SJSA1 (cell line): ENCODE data around the gene RAPSN. TPM values are rescaled to one million over a fixed set of nuclear protein-coding genes. Genes with fewer than 3 reads are reported as not detected.

Experiments used
- DNase-seq, 2 experiments: peaks; one replicate each; pipeline ENCODE4 v3.0.0-alpha.2; 2015 to 2020; ENCODE audit warnings: low spot score in 2 of 2, low read depth in 1 of 2
- H3K27ac ChIP-seq: fragments of 250-450 bp; sonication (Bioruptor Pico); 2 replicates; pipeline ENCODE4 v1.5.1; 2020; ENCODE audit warnings: mild to moderate bottlenecking, moderate library complexity
- H3K27me3 ChIP-seq: fragments of 250-450 bp; sonication (Bioruptor Pico); replicated peaks from 2 replicates; pipeline ENCODE4 v1.5.1; 2020; ENCODE audit warnings: mild to moderate bottlenecking, moderate library complexity
- H3K36me3 ChIP-seq: fragments of 250-450 bp; sonication (Bioruptor Pico); 2 replicates; pipeline ENCODE4 v1.5.1; 2020; ENCODE audit warnings: mild to moderate bottlenecking
- H3K4me1 ChIP-seq: fragments of 250-450 bp; sonication (Bioruptor Pico); replicated peaks from 2 replicates; pipeline ENCODE4 v1.6.1; 2021; ENCODE audit warnings: mild to moderate bottlenecking
- H3K4me3 ChIP-seq: fragments of 250-450 bp; sonication (Bioruptor Pico); 2 replicates; pipeline ENCODE4 v1.5.1; 2020; ENCODE audit warnings: mild to moderate bottlenecking
- H3K9me3 ChIP-seq: fragments of 250-450 bp; sonication (Bioruptor Pico); replicated peaks from 2 replicates; pipeline ENCODE4 v1.5.1; 2020; ENCODE audit warnings: mild to moderate bottlenecking
- total RNA-seq: library from RNA; depleted of rRNA; stranded (reverse); fragments of >200 nt; shearing (Covaris generic); gene quantifications from 2 replicates; pipeline ENCODE4 v1.2.3, GENCODE V29; 2014; rRNA removed

Gene RAPSN
- total RNA-seq, 1 experiment from 2014 or later, result 0.34 TPM

GRCh38 chr11:47390422-47390760 lies 58.5 kb downstream of the RAPSN start:
- no peak overlapping the region for H3K27ac ChIP-seq
- no peaks in the 10 kb centered on the region for H3K27me3 ChIP-seq
- DNase-seq, result no peak
- no peaks in the 10 kb centered on the region for H3K36me3 ChIP-seq
- H3K4me1 ChIP-seq, result peaks cover 15% of the 10 kb centered on the region
- H3K4me3 ChIP-seq, result no peak overlapping the region
- no peaks in the 10 kb centered on the region for H3K9me3 ChIP-seq

DNA sequence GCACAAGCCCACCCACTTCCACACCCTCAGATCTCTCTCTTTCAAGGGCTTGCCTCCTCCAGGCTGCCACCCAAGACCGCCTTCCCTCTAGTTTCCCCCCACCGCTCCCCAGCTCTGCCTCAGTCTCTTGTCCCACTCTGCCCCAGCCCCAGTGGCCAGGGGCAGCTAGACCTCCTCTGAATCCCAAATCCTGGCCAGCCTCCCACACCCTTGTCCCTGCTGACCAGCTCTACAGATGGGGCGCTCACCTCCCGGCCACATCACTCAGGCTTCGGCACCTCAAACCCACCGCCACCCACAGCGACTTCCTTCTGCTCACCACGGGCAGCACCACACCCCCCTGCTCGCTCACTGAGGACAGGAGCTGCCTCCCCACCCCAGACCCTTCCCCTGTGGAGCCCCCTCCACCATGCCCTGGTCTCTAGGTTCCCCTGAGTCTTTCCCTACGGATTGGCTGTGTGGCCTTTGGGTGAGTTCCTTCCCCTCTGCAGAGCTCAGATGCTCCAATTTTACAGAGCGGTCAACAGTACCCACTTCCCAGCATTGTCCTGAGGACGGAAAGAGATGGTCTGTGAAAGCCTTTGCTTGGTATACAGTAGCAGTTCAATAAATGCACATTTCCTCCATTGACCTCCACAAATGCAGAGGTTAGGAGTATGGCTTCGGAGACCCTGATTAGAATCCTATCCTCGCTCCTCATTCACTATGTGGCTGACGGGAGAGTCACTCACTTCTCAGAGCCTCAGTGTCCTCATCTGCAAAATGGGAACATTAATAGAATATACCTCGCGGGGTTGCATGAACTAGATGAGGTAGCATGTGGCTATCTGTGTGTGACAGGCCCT lies 59.1 kb downstream of the RAPSN start:
- H3K4me1 ChIP-seq, result peaks cover 15% of the 10 kb centered on the region
- no peak for DNase-seq
- H3K27ac ChIP-seq, result no peak overlapping the region
- no peaks in the 10 kb centered on the region for H3K9me3 ChIP-seq
- H3K27me3 ChIP-seq, result no peaks in the 10 kb centered on the region
- H3K36me3 ChIP-seq, result no peaks in the 10 kb centered on the region
- no peak overlapping the region for H3K4me3 ChIP-seq

DNA sequence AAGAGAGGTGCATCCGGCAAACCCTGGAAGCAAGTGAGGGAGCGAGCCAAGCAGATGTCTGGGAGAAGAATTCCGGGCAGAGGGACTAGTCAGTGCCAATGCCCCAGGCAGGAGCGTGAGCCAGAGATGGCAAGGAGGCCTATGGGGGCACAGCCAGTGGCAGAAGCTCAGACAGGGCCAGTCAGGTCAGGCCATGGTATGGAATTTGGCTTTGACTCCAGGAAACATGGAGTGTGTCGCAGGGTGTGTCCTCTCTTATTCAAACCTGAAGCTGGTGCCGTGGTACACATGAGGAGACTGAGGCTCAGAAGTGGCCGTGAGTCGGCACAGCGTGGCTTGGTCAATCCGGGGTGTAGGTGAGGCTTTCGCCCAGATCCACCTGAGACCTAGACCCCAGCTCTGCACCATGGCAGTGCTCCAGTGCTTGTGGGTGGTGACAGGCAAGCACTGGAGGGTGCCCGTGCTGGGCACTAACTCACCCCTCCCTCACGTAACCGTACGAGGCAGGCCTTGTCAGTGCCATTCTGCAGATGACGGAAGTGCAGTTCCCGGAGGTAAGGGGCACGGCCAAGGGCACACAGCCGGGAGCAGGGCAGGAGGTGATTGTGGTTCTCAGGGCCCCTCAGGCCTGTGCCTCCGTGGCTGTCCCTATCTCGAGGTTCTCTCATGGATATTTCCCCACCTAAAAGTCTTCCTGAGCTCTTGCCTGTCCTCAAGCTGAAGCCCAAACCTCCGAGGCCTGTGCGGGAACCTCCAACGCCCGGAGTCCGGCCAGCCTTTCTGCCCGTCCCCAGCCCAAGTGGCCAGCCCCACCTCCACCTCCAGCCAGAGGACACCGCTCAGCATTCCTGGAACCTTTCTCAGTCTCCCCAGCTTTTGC lies 60.0 kb downstream of the RAPSN start:
- Histone ChIP-seq H3K27me3 (no peaks in the 10 kb centered on the region), H3K27ac (no peak overlapping the region), H3K4me3 (no peak overlapping the region), H3K4me1 (peaks cover 15% of the 10 kb centered on the region), H3K36me3 (no peaks in the 10 kb centered on the region), H3K9me3 (no peaks in the 10 kb centered on the region)
- DNase-seq, result no peak

GRCh38 chr11:47387944-47388696 lies 60.8 kb downstream of the RAPSN start:
- Histone ChIP-seq H3K36me3 (no peaks in the 10 kb centered on the region), H3K4me3 (no peak overlapping the region), H3K27ac (no peak overlapping the region), H3K9me3 (no peaks in the 10 kb centered on the region), H3K27me3 (no peaks in the 10 kb centered on the region), H3K4me1 (peaks cover 10% of the 10 kb centered on the region)
- DNase-seq, result no peak

Other genes starting within 250 kb of the RAPSN start
- 41.3 and 63.5 TPM in 2 replicates for gene DDB2, start 234.2 kb downstream of the RAPSN start, total RNA-seq
- 29.8 and 34.4 TPM in 2 replicates for gene ACP2, start 200.3 kb downstream of the RAPSN start, total RNA-seq
- 11.1 and 11.8 TPM in 2 replicates for gene NR1H3, start 191.1 kb downstream of the RAPSN start, total RNA-seq
- gene MADD, start 179.0 kb downstream of the RAPSN start, total RNA-seq, result 15.7 and 20.9 TPM in 2 replicates
- not detected in 2 replicates for gene MYBPC3, start 96.4 kb downstream of the RAPSN start, total RNA-seq
- gene SPI1, start 70.6 kb downstream of the RAPSN start, total RNA-seq, result not detected in 2 replicates
- gene SLC39A13, start 40.5 kb downstream of the RAPSN start, total RNA-seq, result 42.0 and 76.0 TPM in 2 replicates
- 295 and 358 TPM in 2 replicates for gene PSMC3, start 22.7 kb downstream of the RAPSN start, total RNA-seq
- gene CELF1, start 104.0 kb upstream of the RAPSN start, total RNA-seq, result 50.6 and 77.6 TPM in 2 replicates
- 134 and 165 TPM in 2 replicates for gene PTPMT1, start 116.5 kb upstream of the RAPSN start, total RNA-seq
- 22.9 and 34.9 TPM in 2 replicates for gene KBTBD4, start 129.8 kb upstream of the RAPSN start, total RNA-seq
- 101 and 123 TPM in 2 replicates for gene NDUFS3, start 129.9 kb upstream of the RAPSN start, total RNA-seq
- not detected in 2 replicates for gene FAM180B, start 137.5 kb upstream of the RAPSN start, total RNA-seq
- gene C1QTNF4, start 145.3 kb upstream of the RAPSN start, total RNA-seq, result 0.39 TPM in 1 of 2 replicates, not detected in the other
- 108 and 130 TPM in 2 replicates for gene MTCH2, start 193.4 kb upstream of the RAPSN start, total RNA-seq